ENCODE results near the gene ZNF79.
"Not testable (repeated sequence)": the region's sequence is repeated elsewhere in the genome, so short reads cannot be mapped to it uniquely, and the experiment has no call there.

The ZNF79 gene

GRCh38 chr9:127452691-127453090 lies 28.5 kb downstream of the ZNF79 start:
- H3K4me3 ChIP-seq (ENCODE audit: low read length) = no peak overlapping the region
- no peak for DNase-seq (ENCODE audit: low read depth)
- no peak for TF ChIP-seq CTCF (conservative IDR thresholded peaks at IDR 0.05; ENCODE audit: low read depth, low read length)

GRCh38 chr9:127455324-127455992 lies 31.3 kb downstream of the ZNF79 start:
- TF ChIP-seq CTCF (conservative IDR thresholded peaks at IDR 0.05; ENCODE audit: low read depth, low read length) = peak; percentile 55
- no peak overlapping the region for H3K4me3 ChIP-seq (ENCODE audit: low read length)
- no peak for DNase-seq (ENCODE audit: low read depth)

- H3K4me3 ChIP-seq (ENCODE audit: low read length) = no peak overlapping the region
- no peak for TF ChIP-seq CTCF (conservative IDR thresholded peaks at IDR 0.05; ENCODE audit: low read depth, low read length)
- no peak for DNase-seq (ENCODE audit: low read depth)
Observed at GRCh38 chr9:127457191-127457878, 33.2 kb downstream of the ZNF79 start.

GRCh38 chr9:127458921-127459320 lies 34.7 kb downstream of the ZNF79 start:
- DNase-seq (ENCODE audit: low read depth) = no peak

GRCh38 chr9:127463382-127463781 lies 39.2 kb downstream of the ZNF79 start:
- TF ChIP-seq CTCF (conservative IDR thresholded peaks at IDR 0.05; ENCODE audit: low read depth, low read length) = no peak

More at GRCh38 chr9:127458921-127459320, 34.7 kb downstream of the ZNF79 start:
- TF ChIP-seq CTCF (conservative IDR thresholded peaks at IDR 0.05; ENCODE audit: low read depth, low read length) = no peak
- H3K4me3 ChIP-seq (ENCODE audit: low read length) = no peak overlapping the region

GRCh38 chr9:127463911-127464310 lies 39.7 kb downstream of the ZNF79 start:
- H3K4me3 ChIP-seq (ENCODE audit: low read length) = no peak overlapping the region
- DNase-seq (ENCODE audit: low read depth) = no peak
- no peak for TF ChIP-seq CTCF (conservative IDR thresholded peaks at IDR 0.05; ENCODE audit: low read depth, low read length)

More at GRCh38 chr9:127463382-127463781, 39.2 kb downstream of the ZNF79 start:
- no peak overlapping the region for H3K4me3 ChIP-seq (ENCODE audit: low read length)
- no peak for DNase-seq (ENCODE audit: low read depth)

- DNase-seq (ENCODE audit: low read depth); H3K4me3 ChIP-seq (ENCODE audit: low read length): not testable (repeated sequence)
Observed at GRCh38 chr9:127466407-127466917, 42.3 kb downstream of the ZNF79 start.

All from retinal pigment epithelial cell (primary cell).